Vagina (tissue), 2 donors: ENCODE results near the gene KIAA0232. TPM values are rescaled to one million over a fixed set of nuclear protein-coding genes. Genes with fewer than 3 reads are reported as not detected.

Experiments used
- DNase-seq, 2 donors: peaks; one replicate each; pipeline ENCODE4 v3.0.0-alpha.2; 2017; ENCODE audit errors: extremely low spot score in 2 of 2
- H3K27ac ChIP-seq: fragments of 200-600 bp; sonication (generic); one replicate; pipeline ENCODE4 v1.5.1; 2019
- H3K27me3 ChIP-seq: fragments of 200-600 bp; sonication (generic); one replicate; pipeline ENCODE4 v1.5.1; 2019
- H3K36me3 ChIP-seq, 2 donors: fragments of 200-600 bp; sonication (generic); one replicate each; pipeline ENCODE4 v1.5.1; 2017 to 2019
- H3K4me1 ChIP-seq: fragments of 200-600 bp; sonication (generic); one replicate; pipeline ENCODE4 v1.5.1; 2019
- H3K4me3 ChIP-seq, 2 donors: fragments of 200-600 bp; sonication (generic); 1 replicate in 1 of 2; 2 replicates in 1 of 2; pipeline ENCODE4 v1.5.1; 2016 to 2019
- H3K9me3 ChIP-seq: fragments of 200-600 bp; sonication (generic); one replicate; pipeline ENCODE4 v1.5.1; 2019
- POLR2A ChIP-seq, 2 donors: fragments of 450-650 bp; IDR thresholded peaks; one replicate each; pipeline ENCODE4 v1.6.1; 2017; ENCODE audit warnings: antibody characterized with exemption in 2 of 2, mild to moderate bottlenecking in 2 of 2, moderate library complexity in 2 of 2
- POLR2AphosphoS5 ChIP-seq, 2 donors: sonication (generic); formaldehyde crosslinking; IDR thresholded peaks; one replicate each; pipeline ENCODE4 v1.9.0; 2017; ENCODE audit warnings: antibody characterized with exemption in 2 of 2, mild to moderate bottlenecking in 2 of 2, low read depth in 1 of 2; ENCODE audit not compliant: insufficient read depth in 1 of 2
- intact Hi-C: fragments of 100-400 bp; cut with DNase I; formaldehyde crosslinking; loops from one replicate; pipeline ENCODE4 v1.15.1; 2023
- total RNA-seq: library from RNA; depleted of rRNA; stranded (reverse); fragments of >200 nt; gene quantifications from one replicate; pipeline ENCODE4 v1.2.3, GENCODE V29; 2016
- TF ChIP-seq, protein P1 (sequence below), 3 experiments: fragments of 450-650 bp in 2 of 3; fragments of 200-600 bp in 1 of 3; sonication (generic) in 1 of 3; IDR thresholded peaks; one replicate each; pipeline ENCODE4 v1.5.1; 2017 to 2019; ENCODE audit warnings: antibody characterized with exemption in 3 of 3, mild to moderate bottlenecking in 2 of 3, moderate library complexity in 2 of 3

The KIAA0232 gene
- total RNA-seq, 1 donor from 2014 or later, result 29.0 TPM

DNA sequence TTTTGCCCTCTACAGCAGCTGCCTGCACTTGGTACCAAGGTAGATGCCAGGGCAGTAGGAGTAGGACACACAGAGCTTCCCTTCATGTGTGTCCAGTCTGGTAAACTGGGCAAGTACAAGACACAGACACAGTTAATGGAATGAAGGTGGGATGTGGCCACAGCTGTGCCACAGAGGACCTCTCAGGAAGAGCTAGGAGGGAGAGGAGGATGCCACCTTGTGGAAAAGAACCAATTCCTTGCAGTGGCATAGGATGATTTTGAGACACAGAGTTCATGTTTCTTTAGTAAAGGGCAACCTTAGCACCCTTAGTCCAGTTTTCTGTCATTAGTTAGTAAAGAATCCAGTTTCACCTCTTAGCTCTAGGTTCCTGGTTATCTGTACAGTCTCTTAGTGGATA lies 90.8 kb downstream of the KIAA0232 start:
- Histone ChIP-seq H3K27me3 (no peaks in the 10 kb centered on the region), H3K27ac (no peak overlapping the region), H3K36me3 (peaks cover 0 to 29% of the 10 kb centered on the region in 2 donors), H3K9me3 (no peaks in the 10 kb centered on the region), H3K4me1 (peaks cover 10% of the 10 kb centered on the region), H3K4me3 (no peak overlapping the region)
- DNase-seq, result no peak
- intact Hi-C loops, result loop anchor here (10.0 kb wide), 1 partner anchor 88 kb away; the partner anchor contains the start of gene KIAA0232
- TF ChIP-seq POLR2AphosphoS5 (IDR thresholded peaks at IDR 0.05; ENCODE audit: insufficient read depth in 1 of 2, low read depth in 1 of 2) (no peak), POLR2A (IDR thresholded peaks at IDR 0.05) (no peak)
- TF ChIP-seq, protein P1, sequence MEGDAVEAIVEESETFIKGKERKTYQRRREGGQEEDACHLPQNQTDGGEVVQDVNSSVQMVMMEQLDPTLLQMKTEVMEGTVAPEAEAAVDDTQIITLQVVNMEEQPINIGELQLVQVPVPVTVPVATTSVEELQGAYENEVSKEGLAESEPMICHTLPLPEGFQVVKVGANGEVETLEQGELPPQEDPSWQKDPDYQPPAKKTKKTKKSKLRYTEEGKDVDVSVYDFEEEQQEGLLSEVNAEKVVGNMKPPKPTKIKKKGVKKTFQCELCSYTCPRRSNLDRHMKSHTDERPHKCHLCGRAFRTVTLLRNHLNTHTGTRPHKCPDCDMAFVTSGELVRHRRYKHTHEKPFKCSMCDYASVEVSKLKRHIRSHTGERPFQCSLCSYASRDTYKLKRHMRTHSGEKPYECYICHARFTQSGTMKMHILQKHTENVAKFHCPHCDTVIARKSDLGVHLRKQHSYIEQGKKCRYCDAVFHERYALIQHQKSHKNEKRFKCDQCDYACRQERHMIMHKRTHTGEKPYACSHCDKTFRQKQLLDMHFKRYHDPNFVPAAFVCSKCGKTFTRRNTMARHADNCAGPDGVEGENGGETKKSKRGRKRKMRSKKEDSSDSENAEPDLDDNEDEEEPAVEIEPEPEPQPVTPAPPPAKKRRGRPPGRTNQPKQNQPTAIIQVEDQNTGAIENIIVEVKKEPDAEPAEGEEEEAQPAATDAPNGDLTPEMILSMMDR (IDR thresholded peaks at IDR 0.05), result no peak

DNA sequence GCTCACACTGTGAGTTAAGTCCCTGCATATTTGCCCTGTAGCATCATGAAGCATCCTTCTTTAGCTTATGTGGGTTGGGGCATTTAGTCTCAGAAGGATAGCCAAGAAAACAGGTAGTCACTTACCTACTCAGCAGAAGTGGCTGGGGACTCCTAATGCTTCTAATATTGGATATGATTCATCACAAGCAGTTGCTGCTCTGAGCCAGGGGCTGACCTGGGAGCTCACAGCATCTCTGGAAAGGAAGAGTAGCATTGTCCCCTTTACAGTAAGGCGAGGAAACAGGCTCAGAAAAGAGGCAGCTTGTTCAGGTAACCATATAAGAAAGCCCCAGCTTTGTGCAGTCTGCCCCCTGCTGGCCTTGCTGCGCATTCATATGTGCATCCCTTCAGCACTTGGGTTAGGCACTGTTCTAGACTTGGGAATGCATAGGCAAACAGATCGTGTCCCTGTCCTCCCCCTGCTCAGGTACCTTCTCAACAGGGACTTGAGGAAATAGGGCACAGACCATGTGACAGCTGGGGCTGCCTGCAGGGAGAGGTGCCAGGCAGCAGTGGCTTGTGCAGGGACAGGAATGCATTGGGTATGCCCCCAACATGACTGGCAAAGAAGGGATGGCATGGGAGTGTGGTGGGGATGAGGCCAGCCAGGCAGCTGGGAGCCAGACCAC lies 91.4 kb downstream of the KIAA0232 start:
- peaks cover 0 to 35% of the 10 kb centered on the region in 2 donors for H3K36me3 ChIP-seq
- H3K4me3 ChIP-seq, result no peak overlapping the region
- no peaks in the 10 kb centered on the region for H3K9me3 ChIP-seq
- no peak overlapping the region for H3K27ac ChIP-seq
- intact Hi-C loops, result loop anchor here (2.0 to 10.0 kb wide), 2 partner anchors 89 to 157 kb away; partner anchors contain the start of genes BLOC1S4 and KIAA0232
- H3K4me1 ChIP-seq, result peaks cover 10% of the 10 kb centered on the region
- DNase-seq, result no peak
- TF ChIP-seq POLR2A (IDR thresholded peaks at IDR 0.05), result no peak
- no peak for TF ChIP-seq POLR2AphosphoS5 (IDR thresholded peaks at IDR 0.05; ENCODE audit: insufficient read depth in 1 of 2, low read depth in 1 of 2)
- TF ChIP-seq, protein P1 (IDR thresholded peaks at IDR 0.05), result peak; percentile 62 to 78 (median 68)
- H3K27me3 ChIP-seq, result no peaks in the 10 kb centered on the region

DNA sequence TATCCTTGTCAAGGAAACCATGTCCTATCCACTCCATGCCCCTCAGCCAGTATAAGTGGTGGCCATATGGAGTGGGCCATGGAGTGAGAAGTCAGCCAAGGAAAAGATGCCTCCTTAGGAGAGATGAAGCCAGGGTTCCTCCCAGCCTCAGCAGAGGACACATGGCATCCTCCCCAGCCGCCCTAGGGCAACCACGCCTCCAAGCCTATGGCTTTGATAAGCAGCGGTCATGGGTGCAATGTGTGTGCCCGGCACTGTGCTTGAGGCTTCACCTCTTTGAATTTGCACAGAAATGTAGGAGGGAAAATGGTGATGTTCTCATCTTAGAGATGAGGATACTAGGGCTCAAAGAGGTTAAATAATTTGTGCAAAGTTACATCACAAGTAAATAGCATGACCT lies 92.5 kb downstream of the KIAA0232 start:
- no peak for DNase-seq
- intact Hi-C loops, result loop anchor here (2.0 to 10.0 kb wide), 2 partner anchors 90 to 158 kb away; partner anchors contain the start of genes BLOC1S4 and KIAA0232
- Histone ChIP-seq H3K36me3 (peaks cover 0 to 42% of the 10 kb centered on the region in 2 donors), H3K27me3 (no peaks in the 10 kb centered on the region), H3K4me1 (peaks cover 7% of the 10 kb centered on the region), H3K27ac (no peak overlapping the region), H3K4me3 (no peak overlapping the region), H3K9me3 (no peaks in the 10 kb centered on the region)
- TF ChIP-seq, protein P1 (IDR thresholded peaks at IDR 0.05), result no peak

DNA sequence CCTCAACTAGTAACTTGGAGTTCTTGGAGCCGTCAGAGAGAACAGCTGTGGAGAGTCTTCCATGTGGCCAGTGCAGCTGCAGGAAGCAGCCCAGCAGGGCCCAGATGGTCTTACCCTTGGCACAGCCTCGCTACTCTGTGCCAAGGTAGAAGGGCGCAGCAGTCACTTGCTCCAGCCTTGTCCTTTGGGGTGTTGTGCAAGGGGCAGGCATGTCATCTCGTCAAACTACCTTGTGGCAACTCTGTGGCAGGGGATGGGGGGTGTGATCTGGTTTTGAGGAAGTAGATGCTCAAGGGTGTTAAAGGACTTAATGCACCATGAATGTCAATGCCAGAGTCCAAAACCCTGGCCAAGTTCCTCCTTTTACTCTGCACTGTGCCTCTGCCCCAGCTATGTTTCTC lies 92.9 kb downstream of the KIAA0232 start:
- Histone ChIP-seq H3K27me3 (no peaks in the 10 kb centered on the region), H3K9me3 (no peaks in the 10 kb centered on the region), H3K4me3 (no peak overlapping the region), H3K27ac (no peak overlapping the region), H3K4me1 (peaks cover 4% of the 10 kb centered on the region), H3K36me3 (peaks cover 0 to 42% of the 10 kb centered on the region in 2 donors)
- TF ChIP-seq POLR2AphosphoS5 (IDR thresholded peaks at IDR 0.05; ENCODE audit: insufficient read depth in 1 of 2, low read depth in 1 of 2) (no peak), POLR2A (IDR thresholded peaks at IDR 0.05) (no peak)
- TF ChIP-seq, protein P1 (IDR thresholded peaks at IDR 0.05), result no peak
- intact Hi-C loops, result loop anchor here (2.0 to 10.0 kb wide), 2 partner anchors 91 to 159 kb away; partner anchors contain the start of genes BLOC1S4 and KIAA0232
- no peak for DNase-seq

DNA sequence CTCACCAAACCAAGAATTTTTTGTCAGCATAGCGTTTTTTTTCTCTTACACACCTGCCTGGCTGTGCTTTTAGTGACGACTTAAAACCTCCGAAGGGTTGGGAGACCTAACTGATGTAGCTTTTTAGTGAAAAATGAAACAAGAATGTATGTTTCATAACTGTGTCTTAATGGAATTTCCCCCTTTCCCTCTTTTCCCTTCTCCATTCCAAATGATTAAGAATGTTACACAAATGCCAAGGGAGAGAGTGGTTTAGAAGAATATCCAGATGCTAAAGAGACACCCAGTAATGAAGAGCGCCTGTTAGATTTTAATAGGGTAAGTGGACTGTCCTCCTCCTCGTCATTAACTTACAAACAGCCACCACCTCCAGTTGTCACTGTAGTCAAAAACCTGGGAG lies 93.9 kb downstream of the KIAA0232 start:
- no peak overlapping the region for H3K4me3 ChIP-seq
- peaks cover 4% of the 10 kb centered on the region for H3K4me1 ChIP-seq
- TF ChIP-seq, protein P1 (IDR thresholded peaks at IDR 0.05), result no peak
- TF ChIP-seq POLR2AphosphoS5 (IDR thresholded peaks at IDR 0.05; ENCODE audit: insufficient read depth in 1 of 2, low read depth in 1 of 2) (no peak), POLR2A (IDR thresholded peaks at IDR 0.05) (no peak)
- peaks cover 0 to 49% of the 10 kb centered on the region in 2 donors for H3K36me3 ChIP-seq
- DNase-seq, result no peak
- H3K27ac ChIP-seq, result no peak overlapping the region
- no peaks in the 10 kb centered on the region for H3K9me3 ChIP-seq
- intact Hi-C loops, result loop anchor here (10.0 kb wide), 1 partner anchor 92 kb away; the partner anchor contains the start of gene KIAA0232
- no peaks in the 10 kb centered on the region for H3K27me3 ChIP-seq
